Measurements from ENCODE around the gene SLC25A24.

- TF ChIP-seq POLR2A (IDR thresholded peaks at IDR 0.05) = no peak
- TF ChIP-seq, protein P1, sequence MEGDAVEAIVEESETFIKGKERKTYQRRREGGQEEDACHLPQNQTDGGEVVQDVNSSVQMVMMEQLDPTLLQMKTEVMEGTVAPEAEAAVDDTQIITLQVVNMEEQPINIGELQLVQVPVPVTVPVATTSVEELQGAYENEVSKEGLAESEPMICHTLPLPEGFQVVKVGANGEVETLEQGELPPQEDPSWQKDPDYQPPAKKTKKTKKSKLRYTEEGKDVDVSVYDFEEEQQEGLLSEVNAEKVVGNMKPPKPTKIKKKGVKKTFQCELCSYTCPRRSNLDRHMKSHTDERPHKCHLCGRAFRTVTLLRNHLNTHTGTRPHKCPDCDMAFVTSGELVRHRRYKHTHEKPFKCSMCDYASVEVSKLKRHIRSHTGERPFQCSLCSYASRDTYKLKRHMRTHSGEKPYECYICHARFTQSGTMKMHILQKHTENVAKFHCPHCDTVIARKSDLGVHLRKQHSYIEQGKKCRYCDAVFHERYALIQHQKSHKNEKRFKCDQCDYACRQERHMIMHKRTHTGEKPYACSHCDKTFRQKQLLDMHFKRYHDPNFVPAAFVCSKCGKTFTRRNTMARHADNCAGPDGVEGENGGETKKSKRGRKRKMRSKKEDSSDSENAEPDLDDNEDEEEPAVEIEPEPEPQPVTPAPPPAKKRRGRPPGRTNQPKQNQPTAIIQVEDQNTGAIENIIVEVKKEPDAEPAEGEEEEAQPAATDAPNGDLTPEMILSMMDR (IDR thresholded peaks at IDR 0.05) = no peak
Measured at GRCh38 chr1:108100148-108100547, 100.0 kb downstream of the SLC25A24 start.

All from heart left ventricle (tissue), 13 donors.